ENCODE measurements around the gene PPARG. TPM values are rescaled to one million over a fixed set of nuclear protein-coding genes. Genes with fewer than 3 reads are reported as not detected.
A peak's percentile ranks its signal among the peaks of the same experiment; 100 is the strongest.

PPARG gene
- total and polyA plus RNA-seq, 2 experiments from 2014 or later, result 25.1 to 37.9 TPM

DNA sequence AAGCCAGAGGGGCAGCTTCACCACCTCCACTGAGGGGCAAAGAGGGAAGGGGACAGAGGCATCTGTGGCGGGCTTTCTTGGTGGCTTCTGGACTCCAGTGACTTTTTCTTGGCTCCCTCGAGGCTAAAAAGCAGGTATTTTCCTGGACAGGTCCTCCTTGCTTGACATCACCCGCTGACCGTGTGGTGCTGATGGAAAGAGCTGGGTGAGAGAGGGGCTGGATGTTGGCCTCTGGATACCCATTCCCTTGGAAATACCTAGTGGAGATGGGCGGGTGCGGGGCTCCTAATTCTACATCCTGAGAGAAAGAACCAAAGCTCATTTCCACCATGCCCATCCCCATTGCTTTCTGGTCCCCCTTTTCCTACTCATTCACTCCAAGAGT, 148.3 kb downstream of the PPARG start:
- H3K9me2 ChIP-seq (replicated peaks; ENCODE audit: insufficient read depth), result no peaks in the 10 kb centered on the region
- H3K4me2 ChIP-seq, result no peak overlapping the region
- H3K36me3 ChIP-seq (replicated peaks; ENCODE audit: insufficient read depth, low read depth), result no peaks in the 10 kb centered on the region
- no peak overlapping the region for H2AFZ ChIP-seq
- peak overlapping the region; percentile 42 for H3K27ac ChIP-seq
- 94% methylated on average over 6 of the region's 6 CpGs for WGBS (ENCODE audit: low lambda C conversion rate, missing lambda C conversion rate)
- H3K4me3 ChIP-seq, result no peak overlapping the region
- peaks cover 2% of the 10 kb centered on the region for H3K4me1 ChIP-seq (ENCODE audit: insufficient read depth)
- H3K79me2 ChIP-seq, result no peaks in the 10 kb centered on the region
- TF ChIP-seq, protein P1, sequence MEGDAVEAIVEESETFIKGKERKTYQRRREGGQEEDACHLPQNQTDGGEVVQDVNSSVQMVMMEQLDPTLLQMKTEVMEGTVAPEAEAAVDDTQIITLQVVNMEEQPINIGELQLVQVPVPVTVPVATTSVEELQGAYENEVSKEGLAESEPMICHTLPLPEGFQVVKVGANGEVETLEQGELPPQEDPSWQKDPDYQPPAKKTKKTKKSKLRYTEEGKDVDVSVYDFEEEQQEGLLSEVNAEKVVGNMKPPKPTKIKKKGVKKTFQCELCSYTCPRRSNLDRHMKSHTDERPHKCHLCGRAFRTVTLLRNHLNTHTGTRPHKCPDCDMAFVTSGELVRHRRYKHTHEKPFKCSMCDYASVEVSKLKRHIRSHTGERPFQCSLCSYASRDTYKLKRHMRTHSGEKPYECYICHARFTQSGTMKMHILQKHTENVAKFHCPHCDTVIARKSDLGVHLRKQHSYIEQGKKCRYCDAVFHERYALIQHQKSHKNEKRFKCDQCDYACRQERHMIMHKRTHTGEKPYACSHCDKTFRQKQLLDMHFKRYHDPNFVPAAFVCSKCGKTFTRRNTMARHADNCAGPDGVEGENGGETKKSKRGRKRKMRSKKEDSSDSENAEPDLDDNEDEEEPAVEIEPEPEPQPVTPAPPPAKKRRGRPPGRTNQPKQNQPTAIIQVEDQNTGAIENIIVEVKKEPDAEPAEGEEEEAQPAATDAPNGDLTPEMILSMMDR (IDR thresholded peaks at IDR 0.05; ENCODE audit: poor library complexity), result no peak
- no peak for TF ChIP-seq EZH2phosphoT487 (IDR thresholded peaks at IDR 0.05; ENCODE audit: low read depth, severe bottlenecking, unreplicated experiment)
- no peak for TF ChIP-seq EZH2 (IDR thresholded peaks at IDR 0.05; ENCODE audit: borderline replicate concordance)
- H4K20me1 ChIP-seq (ENCODE audit: insufficient read depth, poor library complexity, severe bottlenecking), result no peaks in the 10 kb centered on the region
- no peak for DNase-seq (ENCODE audit: low spot score)
- H3K9me3 ChIP-seq (ENCODE audit: low read depth), result no peaks in the 10 kb centered on the region
- no peaks in the 10 kb centered on the region for H3K27me3 ChIP-seq

DNA sequence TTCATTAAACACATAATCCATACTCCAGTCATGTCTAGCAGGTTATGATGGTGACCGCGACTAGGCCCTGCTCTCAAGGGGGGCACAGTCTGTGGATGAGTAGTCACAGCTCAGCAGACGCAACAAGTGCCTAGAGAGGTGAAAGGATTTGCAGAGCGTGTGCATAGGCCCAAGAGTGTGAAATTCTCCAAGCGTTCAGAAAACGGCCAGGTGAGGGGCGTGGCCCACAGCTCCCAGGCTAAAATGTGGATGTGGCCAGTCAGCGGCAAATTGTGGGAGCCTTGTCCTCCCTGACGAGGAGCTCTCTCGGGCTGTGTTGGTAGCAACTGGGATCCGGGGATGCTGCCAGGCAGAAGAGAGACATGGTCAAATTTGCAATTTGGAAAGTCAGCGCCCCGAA, 149.0 kb downstream of the PPARG start:
- Histone ChIP-seq H3K27me3 (no peaks in the 10 kb centered on the region), H3K9me3 (ENCODE audit: low read depth) (no peaks in the 10 kb centered on the region), H3K79me2 (no peaks in the 10 kb centered on the region), H3K9me2 (replicated peaks; ENCODE audit: insufficient read depth) (no peaks in the 10 kb centered on the region), H3K27ac (no peak overlapping the region), H3K4me3 (no peak overlapping the region), H2AFZ (no peak overlapping the region), H3K4me2 (no peak overlapping the region), H4K20me1 (ENCODE audit: insufficient read depth, poor library complexity, severe bottlenecking) (no peaks in the 10 kb centered on the region), H3K36me3 (replicated peaks; ENCODE audit: insufficient read depth, low read depth) (no peaks in the 10 kb centered on the region), H3K4me1 (ENCODE audit: insufficient read depth) (peaks cover 2% of the 10 kb centered on the region)
- no peak for DNase-seq (ENCODE audit: low spot score)
- 92% methylated on average over 13 of the region's 13 CpGs for WGBS (ENCODE audit: low lambda C conversion rate, missing lambda C conversion rate)
- no peak for TF ChIP-seq EZH2phosphoT487 (IDR thresholded peaks at IDR 0.05; ENCODE audit: low read depth, severe bottlenecking, unreplicated experiment)
- no peak for TF ChIP-seq EZH2 (IDR thresholded peaks at IDR 0.05; ENCODE audit: borderline replicate concordance)
- TF ChIP-seq, protein P1 (IDR thresholded peaks at IDR 0.05; ENCODE audit: poor library complexity), result no peak

- no peak for DNase-seq (ENCODE audit: low spot score)
- TF ChIP-seq EZH2phosphoT487 (IDR thresholded peaks at IDR 0.05; ENCODE audit: low read depth, severe bottlenecking, unreplicated experiment), result no peak
- TF ChIP-seq, protein P1 (IDR thresholded peaks at IDR 0.05; ENCODE audit: poor library complexity), result no peak
- no peak for TF ChIP-seq EZH2 (IDR thresholded peaks at IDR 0.05; ENCODE audit: borderline replicate concordance)
- Histone ChIP-seq H3K79me2 (no peaks in the 10 kb centered on the region), H3K9me3 (ENCODE audit: low read depth) (no peaks in the 10 kb centered on the region), H2AFZ (no peak overlapping the region), H3K4me1 (ENCODE audit: insufficient read depth) (peaks cover 5% of the 10 kb centered on the region), H3K36me3 (replicated peaks; ENCODE audit: insufficient read depth, low read depth) (no peaks in the 10 kb centered on the region), H3K9me2 (replicated peaks; ENCODE audit: insufficient read depth) (no peaks in the 10 kb centered on the region), H3K27ac (no peak overlapping the region), H4K20me1 (ENCODE audit: insufficient read depth, poor library complexity, severe bottlenecking) (no peaks in the 10 kb centered on the region), H3K4me3 (no peak overlapping the region), H3K4me2 (no peak overlapping the region), H3K27me3 (no peaks in the 10 kb centered on the region)
- WGBS (ENCODE audit: low lambda C conversion rate, missing lambda C conversion rate), result 74% methylated on average over 4 of the region's 4 CpGs
These were observed 149.4 kb downstream of the PPARG start for GRCh38 chr3:12438318-12438717.

All from hepatocyte (in vitro differentiated cells).